ENCODE data around the gene FGF2.

The FGF2 gene

DNA sequence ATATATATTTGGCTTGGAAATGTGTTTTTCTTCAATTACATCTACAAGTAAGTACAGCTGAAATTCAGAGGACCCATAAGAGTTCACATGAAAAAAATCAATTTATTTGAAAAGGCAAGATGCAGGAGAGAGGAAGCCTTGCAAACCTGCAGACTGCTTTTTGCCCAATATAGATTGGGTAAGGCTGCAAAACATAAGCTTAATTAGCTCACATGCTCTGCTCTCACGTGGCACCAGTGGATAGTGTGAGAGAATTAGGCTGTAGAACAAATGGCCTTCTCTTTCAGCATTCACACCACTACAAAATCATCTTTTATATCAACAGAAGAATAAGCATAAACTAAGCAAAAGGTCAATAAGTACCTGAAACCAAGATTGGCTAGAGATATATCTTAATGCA lies 69.6 kb downstream of the FGF2 start:
- DNase-seq, result no peak

DNA sequence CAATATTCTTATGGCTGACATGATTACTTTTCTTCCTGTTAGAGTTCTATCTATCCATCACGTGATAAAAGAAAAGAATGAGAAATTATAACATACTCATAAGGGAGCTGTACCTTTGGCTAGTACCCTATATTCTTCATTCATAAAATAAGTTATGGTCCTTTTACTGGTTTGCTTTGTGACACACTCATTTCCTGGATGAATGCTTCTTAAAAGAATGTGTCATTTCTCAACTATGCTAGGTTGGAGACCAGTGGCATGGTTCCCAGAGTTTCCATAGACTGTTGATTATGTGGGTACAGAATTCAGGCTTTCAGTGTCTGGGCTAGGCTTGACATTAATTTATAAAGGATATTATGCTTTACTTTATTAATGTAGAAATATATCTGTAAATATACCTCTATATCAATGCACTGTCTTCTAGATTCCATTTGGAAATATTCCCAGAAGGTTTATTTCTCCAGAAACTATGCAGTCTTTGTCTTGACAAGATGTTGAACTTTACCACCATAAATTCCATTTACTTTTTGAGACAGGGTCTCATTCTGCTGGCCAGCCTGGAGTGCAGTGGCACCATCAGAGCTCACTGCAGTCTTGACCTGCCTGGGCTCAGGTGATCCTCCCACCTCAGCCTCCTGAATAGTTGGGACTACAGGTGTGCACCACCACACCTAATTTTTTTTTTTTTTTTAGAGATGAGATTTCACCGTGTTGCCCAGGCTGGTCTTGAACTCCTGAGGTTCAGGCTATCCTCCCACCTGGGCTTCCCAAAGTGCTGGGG lies 71.9 kb downstream of the FGF2 start:
- no peak for DNase-seq

DNA sequence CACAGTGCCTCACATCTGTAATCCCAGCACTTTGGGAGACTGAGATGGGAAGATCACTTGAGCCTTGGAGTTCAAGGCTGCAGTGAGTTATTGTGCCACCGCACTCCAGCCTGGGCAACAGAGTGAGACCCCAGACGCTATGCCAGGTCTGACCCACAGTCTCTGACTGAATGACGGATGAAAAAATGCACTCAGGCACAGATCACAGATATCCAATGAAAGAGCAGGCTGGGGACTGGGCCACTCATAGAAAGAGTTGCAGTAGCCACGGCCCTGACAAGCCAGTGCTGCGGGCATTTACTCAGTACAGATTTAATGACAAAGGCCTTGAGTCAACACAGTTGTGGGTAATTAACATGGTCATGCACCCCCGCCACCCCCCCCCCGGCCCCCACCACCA lies 73.1 kb downstream of the FGF2 start:
- DNase-seq, result no peak

DNA sequence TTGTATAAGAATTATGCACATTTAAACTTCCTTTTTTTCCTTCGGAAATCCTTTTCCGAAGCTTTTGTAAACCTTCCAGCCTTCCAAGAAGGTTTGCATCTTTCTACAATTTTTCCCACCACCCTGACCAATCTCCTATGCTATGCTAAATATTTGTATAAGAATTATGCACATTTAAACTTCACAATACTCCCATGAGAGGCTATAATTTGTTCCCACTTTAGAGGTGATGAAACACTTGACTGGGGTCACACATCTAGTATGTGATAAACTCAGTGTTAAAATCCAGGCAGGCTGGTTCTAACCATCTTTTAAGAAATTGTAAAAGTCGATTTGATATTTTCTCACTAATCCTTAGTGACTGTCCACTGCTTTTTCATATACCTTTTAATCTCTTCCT lies 73.7 kb downstream of the FGF2 start:
- DNase-seq, result no peak

DNA sequence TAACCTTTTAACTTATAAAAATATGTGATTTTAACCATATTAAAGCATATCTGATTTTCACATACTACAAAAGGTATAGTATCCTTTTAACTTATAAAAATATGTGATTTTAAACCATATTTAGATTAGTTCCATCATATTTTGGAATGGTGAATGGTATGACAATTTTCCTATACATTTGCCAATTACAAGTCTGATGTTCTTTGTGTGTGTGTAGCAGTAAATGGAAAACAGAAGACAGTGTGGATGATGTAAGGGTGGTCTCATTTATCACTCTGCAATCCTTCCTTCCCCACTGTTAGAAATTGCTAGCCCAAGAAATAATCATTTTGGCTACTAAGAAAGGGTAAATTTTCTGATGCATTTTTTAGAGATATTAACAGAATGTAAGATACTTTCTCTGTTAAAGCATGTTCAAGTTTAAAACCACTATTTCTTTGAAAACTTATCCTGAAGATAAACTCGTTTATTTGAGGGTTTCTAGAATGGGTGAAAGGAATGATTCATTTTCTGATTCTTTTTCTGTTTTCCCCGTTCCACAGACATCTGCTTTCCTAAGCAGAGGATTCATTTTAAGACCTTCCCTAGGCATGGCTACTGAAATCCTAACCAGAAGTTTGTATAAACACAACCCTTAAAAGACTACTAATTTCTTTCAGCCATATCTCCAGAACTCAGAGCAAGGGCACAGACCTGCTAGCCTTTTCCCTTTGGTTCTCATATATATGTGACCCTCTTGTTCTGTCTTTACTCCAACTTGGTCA lies 74.8 kb downstream of the FGF2 start:
- DNase-seq, result no peak

DNA sequence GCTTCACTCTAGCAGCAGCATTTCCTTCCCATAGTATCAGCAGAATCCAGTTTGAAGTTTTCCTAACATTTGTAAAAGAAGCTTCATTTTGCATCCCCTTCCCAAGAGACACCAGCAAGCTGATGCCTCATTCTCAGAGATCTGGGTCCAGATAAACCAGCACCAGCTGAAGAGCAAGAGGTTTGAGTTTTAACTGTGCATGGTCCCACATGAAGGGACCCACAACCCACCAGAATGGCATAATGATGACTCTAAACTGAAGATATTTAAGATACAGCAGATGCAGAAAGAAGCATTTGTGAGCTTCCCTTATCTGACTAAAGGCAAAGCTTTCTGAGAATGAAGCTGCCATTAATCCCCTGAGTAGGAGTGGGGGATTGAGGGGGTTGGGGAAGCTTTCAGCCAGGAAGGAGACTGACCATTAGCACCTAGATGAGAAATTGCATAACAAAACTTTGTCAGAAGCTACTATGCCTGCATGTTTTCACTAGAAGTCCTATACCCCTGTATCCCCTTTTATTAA lies 77.2 kb downstream of the FGF2 start:
- DNase-seq, result no peak

DNA sequence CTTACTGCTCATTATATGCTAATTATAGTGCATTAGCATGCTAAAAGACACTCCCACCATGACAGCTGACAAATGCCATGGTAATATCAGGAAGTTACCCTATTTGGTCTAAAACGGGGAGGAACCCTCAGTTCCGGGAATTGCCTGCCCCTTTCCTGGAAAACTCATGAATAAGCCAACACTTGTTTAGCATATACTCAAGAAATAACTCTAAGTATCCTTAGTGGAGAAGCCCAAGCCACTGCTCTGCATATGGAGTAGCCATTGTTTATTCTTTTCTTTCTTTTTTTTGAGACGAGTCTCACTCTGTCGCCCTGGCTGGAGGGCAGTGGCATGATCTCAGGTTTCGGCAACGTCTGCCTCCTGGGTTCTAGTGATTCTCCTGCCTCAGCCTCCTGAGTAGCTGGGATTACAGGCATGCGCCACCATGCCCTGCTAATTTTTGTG lies 80.3 kb downstream of the FGF2 start:
- no peak for DNase-seq

DNA sequence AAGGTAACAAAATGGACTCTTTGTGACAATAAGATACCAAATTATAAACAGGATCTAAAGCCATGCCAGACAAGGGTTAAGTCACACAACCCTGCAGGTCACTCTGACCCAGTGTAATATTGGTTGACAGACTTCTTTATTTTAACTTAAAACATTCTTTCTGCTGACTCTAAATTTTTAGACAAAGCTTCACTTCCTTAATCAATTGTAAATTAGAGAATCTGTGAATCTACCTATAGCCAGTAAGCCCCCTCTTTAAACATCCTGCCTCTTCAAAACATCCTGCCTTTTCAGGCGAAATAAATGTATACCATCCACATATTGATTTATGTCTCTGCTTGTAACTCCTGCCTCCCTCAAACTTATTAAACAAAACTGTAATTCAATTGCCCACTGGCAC lies 81.6 kb downstream of the FGF2 start:
- no peak for DNase-seq

DNA sequence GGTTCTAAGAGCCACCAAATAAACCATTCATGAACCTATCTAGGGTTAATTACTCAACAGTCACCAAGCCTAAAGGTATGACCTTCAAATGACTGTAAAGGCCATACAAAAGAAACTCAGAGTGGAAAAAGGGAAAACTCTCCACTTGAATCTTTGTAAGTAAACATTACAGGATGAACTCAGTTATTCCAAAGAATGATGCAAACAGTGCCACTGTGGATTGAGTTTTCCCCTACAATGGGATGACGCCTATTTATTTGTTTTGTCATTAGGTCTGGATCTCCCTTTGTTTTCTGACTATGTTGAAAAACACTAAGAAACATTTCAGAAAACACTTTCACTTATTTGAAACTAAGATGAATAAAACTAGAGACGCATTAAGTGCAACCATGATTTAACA lies 83.1 kb downstream of the FGF2 start:
- no peak for DNase-seq

DNA sequence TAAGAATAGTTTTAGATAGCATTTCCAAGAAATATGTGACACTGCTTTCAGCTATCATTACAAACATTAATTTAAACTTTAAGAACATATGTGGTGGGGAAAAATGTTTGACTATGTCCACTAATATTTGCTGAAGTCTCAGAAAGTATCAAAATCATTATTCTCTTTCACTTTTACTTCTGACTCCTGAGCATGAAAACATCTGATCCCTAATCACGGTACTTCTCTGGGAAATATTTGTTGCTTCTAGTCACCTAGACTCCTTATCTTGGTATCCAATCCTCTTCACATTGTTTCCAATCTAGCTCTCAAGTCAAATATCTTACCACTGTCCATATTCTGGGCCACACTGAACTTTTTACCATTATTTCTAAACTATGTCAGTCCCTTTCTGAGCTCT lies 85.0 kb downstream of the FGF2 start:
- DNase-seq, result no peak

DNA sequence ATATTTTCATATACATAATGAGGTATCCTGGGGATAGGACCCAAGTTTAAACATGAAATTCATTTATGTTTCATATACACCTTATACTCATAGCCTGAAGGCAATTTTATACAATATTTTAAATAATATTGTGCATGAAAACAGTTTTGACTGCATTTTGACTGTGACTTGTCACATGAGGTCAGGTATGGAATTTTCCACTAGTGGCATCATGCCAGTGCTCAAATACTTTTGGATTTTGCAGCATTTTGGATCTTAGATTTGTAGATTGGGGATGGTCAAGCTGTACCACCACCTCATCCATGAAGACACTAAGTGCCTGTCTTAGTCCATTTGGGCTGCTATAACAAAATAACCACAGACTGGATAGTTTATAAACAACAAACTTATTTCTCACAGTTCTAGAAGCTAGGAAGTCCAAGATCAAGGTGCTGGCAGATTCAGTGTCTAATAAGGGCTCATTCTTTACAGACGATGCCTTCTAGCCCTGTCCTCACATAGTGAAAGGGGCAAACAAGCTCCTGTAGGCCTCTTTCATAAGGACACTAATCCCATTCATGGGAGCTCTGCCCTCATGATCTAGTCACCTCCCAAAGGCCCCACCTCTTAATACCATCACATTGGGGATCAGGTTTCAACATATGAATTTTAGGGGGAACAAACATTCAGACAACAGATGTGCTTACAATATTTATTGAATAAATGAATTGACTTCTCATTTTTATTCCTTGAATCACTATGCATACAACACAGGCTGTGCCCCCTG lies 86.4 kb downstream of the FGF2 start:
- no peak for DNase-seq

DNA sequence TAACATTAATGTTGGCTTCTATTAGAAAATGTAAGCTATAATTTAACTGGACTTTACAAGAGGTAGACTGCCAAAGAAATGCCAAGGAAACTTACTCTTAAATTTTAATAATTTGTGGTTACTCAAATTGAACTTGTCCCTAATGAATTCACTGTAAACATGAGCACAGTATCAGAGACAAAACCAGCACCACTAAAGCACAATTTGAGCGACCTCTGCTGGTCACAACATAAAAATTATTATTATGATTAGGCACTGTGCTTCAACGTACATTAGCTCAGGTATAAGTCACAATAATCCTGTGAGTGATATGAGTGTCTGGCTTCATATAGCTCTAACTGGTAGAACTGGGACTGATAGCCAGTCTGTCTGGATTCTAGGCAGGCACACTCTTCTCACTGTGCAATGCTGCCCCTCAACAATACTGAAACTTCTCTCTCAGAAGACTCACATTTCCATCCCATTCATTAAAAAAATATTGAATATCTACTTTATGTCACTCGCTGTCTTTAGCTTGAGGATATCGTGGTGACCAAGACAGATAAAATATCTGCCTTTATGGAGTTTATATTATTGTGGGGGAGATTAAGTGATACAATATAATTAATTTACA lies 87.8 kb downstream of the FGF2 start:
- DNase-seq, result no peak

DNA sequence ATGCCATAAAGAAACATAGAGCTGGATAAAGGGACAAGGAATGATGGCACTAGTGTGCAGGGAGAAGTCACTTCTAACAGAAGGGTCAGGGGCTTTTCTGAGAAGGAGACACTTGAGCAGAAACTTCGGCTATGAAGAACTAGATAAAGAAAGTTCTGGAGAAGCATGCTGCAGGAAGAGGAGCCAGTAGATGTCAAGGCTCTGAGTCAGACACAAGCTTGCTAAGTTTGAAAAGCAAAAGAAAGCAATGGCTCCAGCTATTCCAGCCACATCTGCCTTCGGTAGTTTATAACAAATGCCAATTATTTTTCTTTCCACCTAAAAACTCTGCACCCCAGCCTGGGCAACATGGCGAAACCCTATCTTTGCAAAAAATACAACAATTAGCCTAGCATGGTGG lies 88.3 kb downstream of the FGF2 start:
- DNase-seq, result no peak

DNA sequence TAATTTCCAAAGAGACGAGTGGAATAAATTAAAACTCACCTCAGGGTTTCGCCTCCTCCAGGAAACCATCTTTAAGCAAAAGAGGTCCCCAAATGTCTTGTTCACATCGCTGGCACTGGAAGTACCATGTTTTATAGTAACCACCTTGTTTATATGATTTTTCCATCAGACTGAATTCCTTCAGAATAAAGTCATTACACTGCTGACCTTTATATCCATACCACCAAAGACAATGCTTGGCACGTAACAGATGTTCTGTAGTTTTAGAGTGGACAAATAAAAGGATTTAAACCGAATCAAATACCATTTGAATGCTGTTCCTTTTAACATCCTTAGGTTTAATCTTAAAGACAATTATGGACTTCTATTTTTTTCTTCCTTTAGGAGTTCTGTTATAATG lies 91.1 kb downstream of the FGF2 start:
- no peak for DNase-seq

DNA sequence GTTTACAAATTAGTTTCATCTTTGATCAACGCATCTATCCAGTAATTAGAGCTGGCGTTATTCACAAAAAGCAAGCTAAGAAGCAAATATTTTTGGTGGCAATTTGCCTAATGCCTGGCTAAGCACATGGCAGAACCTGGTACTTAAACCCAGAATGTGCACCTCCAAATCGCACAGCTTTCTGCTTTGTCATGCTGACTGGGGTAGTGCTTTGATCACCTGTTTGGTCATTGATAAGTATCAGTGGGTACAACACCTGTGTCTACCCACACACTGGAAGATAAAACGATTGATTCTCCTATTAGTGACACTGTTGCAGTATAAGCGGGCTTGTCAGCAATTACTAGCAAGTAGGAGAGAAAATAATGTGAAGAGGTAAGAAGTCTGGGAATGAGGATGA lies 93.8 kb downstream of the FGF2 start:
- no peak for DNase-seq

DNA sequence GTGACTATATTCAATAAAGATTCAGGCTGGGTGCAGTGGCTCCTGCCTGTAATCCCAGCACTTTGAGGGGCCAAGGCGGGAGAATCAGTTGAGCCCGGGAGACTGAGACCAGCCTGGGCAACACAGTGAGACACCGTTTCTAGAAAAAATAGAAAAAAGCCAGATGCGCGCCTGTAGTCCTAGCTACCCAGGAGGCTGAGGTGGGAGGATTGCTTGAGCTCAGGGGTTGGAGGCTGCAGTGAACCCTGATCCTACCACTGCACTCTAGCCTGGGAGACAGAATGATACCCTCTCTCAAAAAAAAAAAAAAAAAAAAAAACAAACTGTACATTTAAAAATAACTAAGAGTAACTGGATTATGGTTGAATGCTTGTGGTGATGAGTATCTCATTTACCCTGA lies 94.7 kb downstream of the FGF2 start:
- no peak for DNase-seq

DNA sequence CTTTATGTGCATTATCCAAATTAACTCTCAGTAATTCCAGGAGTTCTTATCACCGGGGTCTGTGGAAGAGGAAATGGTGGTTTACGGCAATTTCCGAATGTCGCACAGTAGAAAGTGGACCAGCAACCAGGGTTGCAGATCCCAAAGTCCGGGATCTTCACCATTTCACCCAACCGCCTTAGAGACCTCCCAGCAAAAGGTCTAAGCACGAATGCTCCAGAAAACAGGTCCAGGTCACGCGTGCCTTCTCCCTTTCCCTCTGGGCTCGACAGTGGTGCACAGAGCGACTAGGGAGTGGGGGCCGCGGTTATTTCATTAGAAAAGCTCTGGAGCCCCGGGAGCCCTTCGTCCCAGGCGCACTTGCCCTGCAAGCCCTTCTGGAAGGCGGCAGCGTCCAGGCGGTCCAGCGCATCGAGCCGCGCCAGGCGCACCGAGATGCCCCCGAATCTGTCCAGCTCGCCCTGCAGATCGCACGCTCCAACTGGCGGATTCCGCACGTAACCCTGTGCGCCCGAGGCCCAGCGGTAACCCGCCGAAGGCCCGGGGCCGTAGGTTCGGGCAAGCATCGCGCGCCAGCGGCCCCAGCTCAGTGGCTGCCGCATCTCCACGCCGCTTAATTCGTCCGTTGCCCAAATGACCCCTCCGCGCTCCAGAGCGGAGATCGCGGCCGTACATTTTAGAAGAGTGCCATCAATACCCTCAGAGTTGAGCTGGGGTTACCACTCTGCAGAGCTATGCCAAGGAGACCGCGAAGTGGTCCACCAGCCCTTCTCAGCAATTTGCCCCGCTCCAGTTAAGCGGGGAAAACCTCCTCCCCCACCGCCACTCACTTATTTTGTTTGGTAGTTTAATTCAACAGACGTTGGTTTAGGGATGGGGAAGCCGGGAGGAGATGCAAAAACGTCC lies 95.6 kb downstream of the FGF2 start, which contains the start of gene NUDT6:
Gene NUDT6 (minus strand): TSS at position 627 of the 906 bp plus-strand sequence. CDS start 25 bp downstream, at position 602.
- peak; percentile 37 to 38 for DNase-seq

DNA sequence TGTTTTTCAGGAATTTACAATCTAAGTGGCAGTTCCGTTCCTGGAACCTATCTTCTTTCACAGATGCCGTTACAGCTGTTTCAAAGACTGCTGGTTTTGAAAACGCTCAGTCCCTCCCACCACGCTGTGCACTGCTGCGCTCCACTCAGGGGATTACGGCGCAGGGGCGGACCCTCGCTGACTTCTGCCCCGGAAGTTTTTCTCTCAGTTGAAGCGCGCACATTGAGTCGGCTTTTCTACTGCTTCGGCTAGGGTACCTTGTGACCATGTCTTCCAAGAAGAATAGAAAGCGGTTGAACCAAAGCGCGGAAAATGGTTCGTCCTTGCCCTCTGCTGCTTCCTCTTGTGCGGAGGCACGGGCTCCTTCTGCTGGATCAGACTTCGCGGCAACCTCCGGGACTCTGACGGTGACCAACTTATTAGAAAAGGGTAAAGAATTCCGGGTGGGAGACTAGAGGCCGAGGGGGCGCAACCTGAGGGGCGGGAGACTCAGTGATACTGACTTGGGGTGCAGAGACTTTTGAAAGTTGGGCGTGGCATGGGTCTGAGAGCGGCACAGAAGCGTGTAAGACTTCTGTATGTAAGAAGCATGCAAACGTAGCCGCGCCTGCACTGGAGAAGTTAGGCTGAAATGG lies 96.4 kb downstream of the FGF2 start:
- peak; percentile 83 to 87 for DNase-seq

DNA sequence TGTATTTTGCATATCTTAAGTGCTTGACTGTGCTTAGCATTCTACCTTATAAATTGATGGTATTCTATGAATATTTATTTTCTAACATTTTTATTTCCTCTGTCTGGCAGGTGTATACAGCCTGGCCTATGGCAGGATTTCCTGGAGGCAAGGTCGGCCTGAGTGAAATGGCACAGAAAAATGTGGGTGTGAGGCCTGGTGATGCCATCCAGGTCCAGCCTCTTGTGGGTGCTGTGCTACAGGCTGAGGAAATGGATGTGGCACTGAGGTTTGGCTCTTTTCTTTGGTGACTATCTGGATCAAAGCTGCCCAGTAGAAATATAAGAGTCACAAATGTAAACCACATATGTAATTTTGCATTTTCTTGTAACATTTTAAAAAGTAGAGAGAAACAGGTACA lies 102.3 kb downstream of the FGF2 start:
- no peak for DNase-seq

DNA sequence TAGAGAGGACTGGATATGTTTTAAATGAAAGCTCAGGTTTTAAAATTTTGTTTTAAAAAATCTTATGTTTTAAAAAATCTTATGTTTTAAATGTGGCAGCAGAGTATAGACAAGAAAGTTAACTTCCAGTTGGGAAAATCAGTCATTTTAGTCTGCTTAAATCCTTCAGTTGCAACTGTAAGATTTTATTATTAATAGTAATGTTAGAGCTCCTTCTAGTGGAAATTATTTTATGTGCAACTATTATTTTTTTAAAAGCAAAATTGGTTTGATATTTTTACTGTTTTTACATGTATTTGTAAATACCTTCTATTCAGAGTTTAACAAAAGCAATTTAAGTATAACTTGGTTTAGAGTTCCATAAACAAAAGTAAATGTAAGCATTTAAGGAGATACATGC lies 104.2 kb downstream of the FGF2 start:
- DNase-seq, result peak; percentile 19 to 72

DNA sequence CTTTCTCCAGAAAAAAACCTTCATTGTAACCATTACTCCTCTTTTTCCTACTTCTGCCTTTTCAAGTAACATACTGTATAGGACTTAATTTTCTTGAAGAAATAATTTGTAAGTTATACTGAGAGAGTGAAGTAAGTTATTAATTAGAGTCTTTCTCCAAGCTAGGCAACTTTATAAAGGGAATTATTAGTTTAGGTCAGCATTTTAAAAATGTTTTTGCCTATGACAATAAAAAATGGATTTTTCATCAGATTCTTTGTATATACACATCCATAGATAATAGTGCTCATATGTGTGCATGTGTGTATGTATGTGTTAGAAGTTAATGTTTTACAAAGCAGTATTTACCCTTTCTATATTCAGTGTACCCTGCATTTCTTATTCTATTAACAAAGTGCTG lies 106.1 kb downstream of the FGF2 start:
- no peak for DNase-seq
